Measurements from ENCODE around the gene SPNS1. TPM values are rescaled to one million over a fixed set of nuclear protein-coding genes. Genes with fewer than 3 reads are reported as not detected.
"Not testable (repeated sequence)": the region's sequence is repeated elsewhere in the genome, so short reads cannot be mapped to it uniquely, and the experiment has no call there.

SPNS1 gene
- total RNA-seq, 1 experiment from 2014 or later, result 79.1 TPM

DNA sequence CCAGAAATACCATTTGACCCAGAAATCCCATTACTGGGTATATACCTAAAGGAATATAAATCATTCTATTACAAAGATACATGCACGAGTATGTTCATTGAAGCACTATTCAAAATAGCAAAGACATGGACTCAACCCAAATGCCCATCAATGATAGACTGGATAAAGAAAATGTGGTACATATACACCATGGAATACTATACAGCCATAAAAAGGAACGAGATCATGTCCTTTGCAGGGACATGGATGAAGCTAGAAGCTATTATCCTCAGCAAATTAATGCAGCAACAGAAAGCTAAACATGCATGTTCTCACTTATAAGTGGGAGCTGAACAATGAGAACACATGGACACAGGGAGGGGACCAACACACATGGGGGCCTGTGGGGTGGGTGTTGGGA is 48.3 kb upstream of the SPNS1 start:
- in situ Hi-C loops (cut with HindIII; ENCODE audit: low pct_unique_long_range_greater_than_20kb, low sequenced_read_pairs); H3K9me3 ChIP-seq (ENCODE audit: control insufficient read depth, insufficient read depth, low read depth, low read length); BruUV-seq (replicated peaks); ATAC-seq; DNase-seq (ENCODE audit: low read depth, low spot score); intact Hi-C loops (cut with micrococcal nuclease; ENCODE audit: unreplicated experiment); H3K27me3 ChIP-seq (ENCODE audit: control insufficient read depth, insufficient read depth, low read length); H3K4me1 ChIP-seq (ENCODE audit: control insufficient read depth, insufficient read depth, low read length); H3K36me3 ChIP-seq (ENCODE audit: control insufficient read depth, insufficient read depth, low read length); POLR2A ChIA-PET; CTCF ChIA-PET: not testable (repeated sequence)
- H3K27ac ChIP-seq (ENCODE audit: low read length), result peak overlapping the region; percentile 98
- H3K4me3 ChIP-seq (ENCODE audit: low read depth in 2 of 2, low read length in 2 of 2), result peak overlapping the region; percentile 81 to 82

GRCh38 chr16:28927815-28928214 is 46.8 kb upstream of the SPNS1 start:
- DNase-seq (ENCODE audit: low read depth, low spot score) (no peak), ATAC-seq (no peak)
- Histone ChIP-seq H3K4me3 (ENCODE audit: low read depth in 2 of 2, low read length in 2 of 2) (no peak overlapping the region), H3K9me3 (ENCODE audit: control insufficient read depth, insufficient read depth, low read depth, low read length) (no peaks in the 10 kb centered on the region), H3K27me3 (ENCODE audit: control insufficient read depth, insufficient read depth, low read length) (no peaks in the 10 kb centered on the region), H3K4me1 (ENCODE audit: control insufficient read depth, insufficient read depth, low read length) (peaks cover 6% of the 10 kb centered on the region), H3K27ac (ENCODE audit: low read length) (no peak overlapping the region), H3K36me3 (ENCODE audit: control insufficient read depth, insufficient read depth, low read length) (no peaks in the 10 kb centered on the region)
- TF ChIP-seq SIN3A (IDR thresholded peaks at IDR 0.05; ENCODE audit: borderline replicate concordance, insufficient read depth, low read depth, low read length) (no peak), TCF7L2 (IDR thresholded peaks at IDR 0.05; ENCODE audit: low read depth, low read length) (no peak), REST (IDR thresholded peaks at IDR 0.05; ENCODE audit: insufficient read depth in 1 of 2, low read depth in 2 of 2, low read length in 1 of 2) (no peak), POLR2AphosphoS5 (IDR thresholded peaks at IDR 0.05; ENCODE audit: low read depth, low read length) (no peak)
- TF ChIP-seq, protein P1, sequence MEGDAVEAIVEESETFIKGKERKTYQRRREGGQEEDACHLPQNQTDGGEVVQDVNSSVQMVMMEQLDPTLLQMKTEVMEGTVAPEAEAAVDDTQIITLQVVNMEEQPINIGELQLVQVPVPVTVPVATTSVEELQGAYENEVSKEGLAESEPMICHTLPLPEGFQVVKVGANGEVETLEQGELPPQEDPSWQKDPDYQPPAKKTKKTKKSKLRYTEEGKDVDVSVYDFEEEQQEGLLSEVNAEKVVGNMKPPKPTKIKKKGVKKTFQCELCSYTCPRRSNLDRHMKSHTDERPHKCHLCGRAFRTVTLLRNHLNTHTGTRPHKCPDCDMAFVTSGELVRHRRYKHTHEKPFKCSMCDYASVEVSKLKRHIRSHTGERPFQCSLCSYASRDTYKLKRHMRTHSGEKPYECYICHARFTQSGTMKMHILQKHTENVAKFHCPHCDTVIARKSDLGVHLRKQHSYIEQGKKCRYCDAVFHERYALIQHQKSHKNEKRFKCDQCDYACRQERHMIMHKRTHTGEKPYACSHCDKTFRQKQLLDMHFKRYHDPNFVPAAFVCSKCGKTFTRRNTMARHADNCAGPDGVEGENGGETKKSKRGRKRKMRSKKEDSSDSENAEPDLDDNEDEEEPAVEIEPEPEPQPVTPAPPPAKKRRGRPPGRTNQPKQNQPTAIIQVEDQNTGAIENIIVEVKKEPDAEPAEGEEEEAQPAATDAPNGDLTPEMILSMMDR (IDR thresholded peaks at IDR 0.05), result no peak
- intact Hi-C loops (cut with micrococcal nuclease; ENCODE audit: unreplicated experiment), result no loop called here
- ChIA-PET CTCF (interaction anchor here (0.6 kb wide), 1 partner anchor 53 kb away, joined by 8 read pairs; no protein-coding TSS in a partner anchor), POLR2A (interaction anchor here (0.6 kb wide), 1 partner anchor 65 kb away, joined by 15 read pairs; no protein-coding TSS in a partner anchor)
- no TSS peak for BruUV-seq (replicated peaks)
- in situ Hi-C loops (cut with HindIII; ENCODE audit: low pct_unique_long_range_greater_than_20kb, low sequenced_read_pairs), result no loop called here

- in situ Hi-C loops (cut with HindIII; ENCODE audit: low pct_unique_long_range_greater_than_20kb, low sequenced_read_pairs), result no loop called here
- BruUV-seq (replicated peaks), result no TSS peak
- ATAC-seq, result no peak
These were observed 44.4 kb upstream of the SPNS1 start for GRCh38 chr16:28930203-28930602.

More at GRCh38 chr16:28930203-28930602, 44.4 kb upstream of the SPNS1 start:
- POLR2A ChIA-PET, result no interaction called here
- intact Hi-C loops (cut with micrococcal nuclease; ENCODE audit: unreplicated experiment), result no loop called here
- no peak for DNase-seq (ENCODE audit: low read depth, low spot score)
- Histone ChIP-seq H3K9me3 (ENCODE audit: control insufficient read depth, insufficient read depth, low read depth, low read length) (no peaks in the 10 kb centered on the region), H3K4me1 (ENCODE audit: control insufficient read depth, insufficient read depth, low read length) (no peaks in the 10 kb centered on the region), H3K27me3 (ENCODE audit: control insufficient read depth, insufficient read depth, low read length) (no peaks in the 10 kb centered on the region), H3K27ac (ENCODE audit: low read length) (no peak overlapping the region), H3K36me3 (ENCODE audit: control insufficient read depth, insufficient read depth, low read length) (no peaks in the 10 kb centered on the region), H3K4me3 (ENCODE audit: low read depth in 2 of 2, low read length in 2 of 2) (no peak overlapping the region)
- TF ChIP-seq, protein P1 (IDR thresholded peaks at IDR 0.05), result no peak
- TF ChIP-seq SIN3A (IDR thresholded peaks at IDR 0.05; ENCODE audit: borderline replicate concordance, insufficient read depth, low read depth, low read length) (no peak), TCF7L2 (IDR thresholded peaks at IDR 0.05; ENCODE audit: low read depth, low read length) (no peak), REST (IDR thresholded peaks at IDR 0.05; ENCODE audit: insufficient read depth in 1 of 2, low read depth in 2 of 2, low read length in 1 of 2) (no peak), POLR2AphosphoS5 (IDR thresholded peaks at IDR 0.05; ENCODE audit: low read depth, low read length) (no peak)
- CTCF ChIA-PET, result no interaction called here
